ENCODE data around the gene MANSC1. TPM values are rescaled to one million over a fixed set of nuclear protein-coding genes. Genes with fewer than 3 reads are reported as not detected.
"Not testable (repeated sequence)": the region's sequence is repeated elsewhere in the genome, so short reads cannot be mapped to it uniquely, and the experiment has no call there.

MANSC1 gene
- total and polyA plus RNA-seq, 5 experiments from 2014 or later, result 0.34 to 0.89 (median 0.39) TPM

- not testable (repeated sequence) for H3K27ac Mint-ChIP-seq, ATAC-seq, H3K27me3 Mint-ChIP-seq, H3K9me3 Mint-ChIP-seq, DNase-seq, H3K36me3 Mint-ChIP-seq, H3K4me3 Mint-ChIP-seq, H3K4me1 Mint-ChIP-seq
- POLR2A ChIA-PET, result interaction anchor here (0.6 to 0.7 kb wide), 3 partner anchors 57 to 421 kb away, joined by 3 to 6 read pairs (median 4); no protein-coding TSS in a partner anchor
Measured at GRCh38 chr12:12310695-12311094, 39.3 kb downstream of the MANSC1 start.

- no peak for ATAC-seq
- no peak for DNase-seq
- H3K27me3 Mint-ChIP-seq, result peaks cover 0 to 6% (median 3%) of the 10 kb centered on the region in 5 donors
- H3K4me3 Mint-ChIP-seq, result peak overlapping the region in 1 of 10 donors; percentile 39
- H3K27ac Mint-ChIP-seq, result no peak overlapping the region
- peaks cover 0 to 4% (median 0%) of the 10 kb centered on the region in 9 donors for H3K9me3 Mint-ChIP-seq
- H3K4me1 Mint-ChIP-seq, result no peaks in the 10 kb centered on the region
- POLR2A ChIA-PET, result no interaction called here
- H3K36me3 Mint-ChIP-seq, result no peaks in the 10 kb centered on the region
Measured at GRCh38 chr12:12305568-12306300, 44.3 kb downstream of the MANSC1 start.

GRCh38 chr12:12302976-12303375 is 47.1 kb downstream of the MANSC1 start:
- DNase-seq (no peak), ATAC-seq (no peak)
- Mint-ChIP-seq H3K27me3 (peaks cover 0 to 6% (median 3%) of the 10 kb centered on the region in 5 donors), H3K27ac (no peak overlapping the region), H3K9me3 (peaks cover 0 to 4% (median 0%) of the 10 kb centered on the region in 9 donors), H3K36me3 (no peaks in the 10 kb centered on the region), H3K4me1 (no peaks in the 10 kb centered on the region), H3K4me3 (no peak overlapping the region)
- POLR2A ChIA-PET, result no interaction called here

- POLR2A ChIA-PET, result no interaction called here
- no peak for ATAC-seq
Measured at GRCh38 chr12:12301122-12301521, 48.9 kb downstream of the MANSC1 start.

GRCh38 chr12:12297201-12297830 is 52.7 kb downstream of the MANSC1 start:
- DNase-seq (no peak), ATAC-seq (no peak)
- POLR2A ChIA-PET, result no interaction called here
- peaks cover 0 to 3% (median 2%) of the 10 kb centered on the region in 5 donors for H3K27me3 Mint-ChIP-seq
- H3K9me3 Mint-ChIP-seq, result peaks cover 0 to 2% (median 0%) of the 10 kb centered on the region in 9 donors
- no peaks in the 10 kb centered on the region for H3K4me1 Mint-ChIP-seq
- H3K36me3 Mint-ChIP-seq, result no peaks in the 10 kb centered on the region
- H3K27ac Mint-ChIP-seq, result no peak overlapping the region
- H3K4me3 Mint-ChIP-seq, result no peak overlapping the region

More at GRCh38 chr12:12301122-12301521, 48.9 kb downstream of the MANSC1 start:
- no peaks in the 10 kb centered on the region for H3K4me1 Mint-ChIP-seq
- peaks cover 0 to 4% (median 0%) of the 10 kb centered on the region in 9 donors for H3K9me3 Mint-ChIP-seq
- no peaks in the 10 kb centered on the region for H3K36me3 Mint-ChIP-seq
- H3K27ac Mint-ChIP-seq, result no peak overlapping the region
- H3K27me3 Mint-ChIP-seq, result peaks cover 0 to 4% (median 3%) of the 10 kb centered on the region in 5 donors
- no peak for DNase-seq
- H3K4me3 Mint-ChIP-seq, result no peak overlapping the region

GRCh38 chr12:12294215-12295005 is 55.6 kb downstream of the MANSC1 start:
- no peaks in the 10 kb centered on the region for H3K36me3 Mint-ChIP-seq
- POLR2A ChIA-PET, result no interaction called here
- ATAC-seq (no peak), DNase-seq (no peak)
- no peak overlapping the region for H3K4me3 Mint-ChIP-seq
- peaks cover 7 to 11% (median 9%) of the 10 kb centered on the region in 4 donors for H3K4me1 Mint-ChIP-seq
- peaks cover 0 to 2% (median 0%) of the 10 kb centered on the region in 9 donors for H3K9me3 Mint-ChIP-seq
- H3K27me3 Mint-ChIP-seq, result no peaks in the 10 kb centered on the region
- no peak overlapping the region for H3K27ac Mint-ChIP-seq

- ATAC-seq, result no peak
- DNase-seq, result no peak
- peaks cover 0 to 2% (median 0%) of the 10 kb centered on the region in 9 donors for H3K9me3 Mint-ChIP-seq
- POLR2A ChIA-PET, result no interaction called here
- no peak overlapping the region for H3K4me3 Mint-ChIP-seq
- H3K36me3 Mint-ChIP-seq, result no peaks in the 10 kb centered on the region
- H3K27ac Mint-ChIP-seq, result peak overlapping the region in 2 of 10 donors; percentile 0 to 33
- H3K4me1 Mint-ChIP-seq, result peaks cover 7 to 11% (median 9%) of the 10 kb centered on the region in 4 donors
- peaks cover 0 to 3% (median 1%) of the 10 kb centered on the region in 5 donors for H3K27me3 Mint-ChIP-seq
Measured at GRCh38 chr12:12290206-12290605, 59.8 kb downstream of the MANSC1 start.

GRCh38 chr12:12286441-12286840 is 63.6 kb downstream of the MANSC1 start:
- no peaks in the 10 kb centered on the region for H3K36me3 Mint-ChIP-seq
- ATAC-seq (no peak), DNase-seq (no peak)
- H3K9me3 Mint-ChIP-seq, result peaks cover 0 to 2% (median 0%) of the 10 kb centered on the region in 9 donors
- H3K4me3 Mint-ChIP-seq, result no peak overlapping the region
- H3K4me1 Mint-ChIP-seq, result peaks cover 7 to 11% (median 9%) of the 10 kb centered on the region in 4 donors
- no peak overlapping the region for H3K27ac Mint-ChIP-seq
- H3K27me3 Mint-ChIP-seq, result peaks cover 0 to 17% (median 3%) of the 10 kb centered on the region in 5 donors
- POLR2A ChIA-PET, result no interaction called here

- Mint-ChIP-seq H3K4me1 (no peaks in the 10 kb centered on the region), H3K36me3 (peaks cover 0 to 6% (median 3%) of the 10 kb centered on the region in 3 donors), H3K27ac (no peak overlapping the region), H3K9me3 (peaks cover 0 to 11% (median 2%) of the 10 kb centered on the region in 9 donors), H3K4me3 (no peak overlapping the region), H3K27me3 (peaks cover 0 to 15% (median 3%) of the 10 kb centered on the region in 5 donors)
- DNase-seq (no peak), ATAC-seq (no peak)
- POLR2A ChIA-PET, result no interaction called here
Measured at GRCh38 chr12:12282761-12283425, 67.1 kb downstream of the MANSC1 start.

GRCh38 chr12:12282202-12282601 is 67.8 kb downstream of the MANSC1 start:
- H3K27me3 Mint-ChIP-seq, result peaks cover 0 to 15% (median 3%) of the 10 kb centered on the region in 5 donors
- ATAC-seq (no peak), DNase-seq (no peak)
- peaks cover 0 to 18% (median 5%) of the 10 kb centered on the region in 9 donors for H3K9me3 Mint-ChIP-seq
- no peak overlapping the region for H3K4me3 Mint-ChIP-seq
- peaks cover 0 to 9% (median 9%) of the 10 kb centered on the region in 3 donors for H3K36me3 Mint-ChIP-seq
- no peak overlapping the region for H3K27ac Mint-ChIP-seq
- POLR2A ChIA-PET, result no interaction called here
- no peaks in the 10 kb centered on the region for H3K4me1 Mint-ChIP-seq

- H3K4me3 Mint-ChIP-seq, result no peak overlapping the region
- H3K36me3 Mint-ChIP-seq, result peaks cover 0 to 13% (median 12%) of the 10 kb centered on the region in 3 donors
- peaks cover 0 to 27% (median 5%) of the 10 kb centered on the region in 9 donors for H3K9me3 Mint-ChIP-seq
- POLR2A ChIA-PET, result no interaction called here
- ATAC-seq (no peak), DNase-seq (no peak)
- H3K27ac Mint-ChIP-seq, result no peak overlapping the region
- H3K4me1 Mint-ChIP-seq, result no peaks in the 10 kb centered on the region
- H3K27me3 Mint-ChIP-seq, result peaks cover 0 to 15% (median 3%) of the 10 kb centered on the region in 5 donors
Measured at GRCh38 chr12:12281134-12281533, 68.9 kb downstream of the MANSC1 start.

GRCh38 chr12:12278899-12279298 is 71.1 kb downstream of the MANSC1 start:
- POLR2A ChIA-PET, result no interaction called here
- DNase-seq (no peak), ATAC-seq (no peak)
- Mint-ChIP-seq H3K27ac (no peak overlapping the region), H3K4me3 (no peak overlapping the region), H3K36me3 (peaks cover 0 to 21% (median 14%) of the 10 kb centered on the region in 3 donors), H3K9me3 (peaks cover 0 to 35% (median 5%) of the 10 kb centered on the region in 9 donors), H3K27me3 (peaks cover 0 to 15% (median 2%) of the 10 kb centered on the region in 5 donors), H3K4me1 (no peaks in the 10 kb centered on the region)

Data from naive thymus-derived CD8-positive, alpha-beta T cell (primary cell).